HepG2 (cell line): Measurements from ENCODE around the gene EVL.

Experiments
- IKZF1 ChIP-seq: fragments of 450-650 bp; IDR thresholded peaks from 2 replicates; pipeline ENCODE4 v1.7.1; 2016
- ZBTB7B ChIP-seq: sonication (generic); formaldehyde crosslinking; IDR thresholded peaks from 2 replicates; pipeline ENCODE4 v1.4.0; 2020; ENCODE audit warnings: missing genetic modification reagents
- ZFP36 ChIP-seq: fragments of 150-350 bp; IDR thresholded peaks from 2 replicates; pipeline ENCODE4 v1.6.1; 2018; ENCODE audit warnings: borderline replicate concordance, low read length, low read depth; ENCODE audit not compliant: partially characterized antibody
- ZNF496 ChIP-seq: sonication (generic); formaldehyde crosslinking; IDR thresholded peaks from 2 replicates; pipeline ENCODE4 v1.8.1; 2023; ENCODE audit warnings: mild to moderate bottlenecking, moderate library complexity, missing genetic modification reagents; ENCODE audit not compliant: insufficient replicate concordance
- TF ChIP-seq, protein P1 (sequence below): sonication (generic); formaldehyde crosslinking; IDR thresholded peaks from 2 replicates; pipeline ENCODE4 v1.5.0; 2020; ENCODE audit warnings: mild to moderate bottlenecking, missing genetic modification reagents, moderate library complexity
- TF ChIP-seq, protein P2 (sequence below): sonication (generic); formaldehyde crosslinking; IDR thresholded peaks from 2 replicates; pipeline ENCODE4 v1.4.0; 2020; ENCODE audit warnings: mild to moderate bottlenecking, missing genetic modification reagents

DNA sequence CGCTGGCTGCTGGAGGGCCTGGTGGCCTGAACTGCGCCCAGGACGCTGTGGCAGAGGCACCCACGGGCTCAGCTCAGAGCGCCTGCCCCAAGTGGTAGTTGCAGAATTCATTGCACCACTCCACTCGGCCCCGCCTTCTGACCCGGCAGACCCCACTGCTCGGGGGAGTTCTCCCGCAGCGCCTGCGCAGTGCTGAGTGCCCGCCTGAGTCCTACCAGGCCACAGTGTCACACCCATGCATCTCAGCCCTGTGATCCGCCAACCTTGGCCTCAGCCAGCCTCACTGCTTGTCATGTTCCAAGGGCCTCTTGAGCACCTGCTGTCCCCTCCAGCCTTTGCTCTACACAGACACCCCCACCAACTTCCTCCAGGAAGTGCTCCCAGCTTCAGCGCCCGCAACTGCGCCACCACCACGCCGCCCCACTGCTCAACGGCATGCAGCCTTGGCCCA, 82.0 kb downstream of the EVL start:
- TF ChIP-seq ZBTB7B (CRISPR knock-in tag) (no peak), ZNF496 (CRISPR knock-in tag) (no peak), ZFP36 (no peak), IKZF1 (no peak)
- TF ChIP-seq, protein P1, sequence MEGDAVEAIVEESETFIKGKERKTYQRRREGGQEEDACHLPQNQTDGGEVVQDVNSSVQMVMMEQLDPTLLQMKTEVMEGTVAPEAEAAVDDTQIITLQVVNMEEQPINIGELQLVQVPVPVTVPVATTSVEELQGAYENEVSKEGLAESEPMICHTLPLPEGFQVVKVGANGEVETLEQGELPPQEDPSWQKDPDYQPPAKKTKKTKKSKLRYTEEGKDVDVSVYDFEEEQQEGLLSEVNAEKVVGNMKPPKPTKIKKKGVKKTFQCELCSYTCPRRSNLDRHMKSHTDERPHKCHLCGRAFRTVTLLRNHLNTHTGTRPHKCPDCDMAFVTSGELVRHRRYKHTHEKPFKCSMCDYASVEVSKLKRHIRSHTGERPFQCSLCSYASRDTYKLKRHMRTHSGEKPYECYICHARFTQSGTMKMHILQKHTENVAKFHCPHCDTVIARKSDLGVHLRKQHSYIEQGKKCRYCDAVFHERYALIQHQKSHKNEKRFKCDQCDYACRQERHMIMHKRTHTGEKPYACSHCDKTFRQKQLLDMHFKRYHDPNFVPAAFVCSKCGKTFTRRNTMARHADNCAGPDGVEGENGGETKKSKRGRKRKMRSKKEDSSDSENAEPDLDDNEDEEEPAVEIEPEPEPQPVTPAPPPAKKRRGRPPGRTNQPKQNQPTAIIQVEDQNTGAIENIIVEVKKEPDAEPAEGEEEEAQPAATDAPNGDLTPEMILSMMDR: no peak
- TF ChIP-seq, protein P2, sequence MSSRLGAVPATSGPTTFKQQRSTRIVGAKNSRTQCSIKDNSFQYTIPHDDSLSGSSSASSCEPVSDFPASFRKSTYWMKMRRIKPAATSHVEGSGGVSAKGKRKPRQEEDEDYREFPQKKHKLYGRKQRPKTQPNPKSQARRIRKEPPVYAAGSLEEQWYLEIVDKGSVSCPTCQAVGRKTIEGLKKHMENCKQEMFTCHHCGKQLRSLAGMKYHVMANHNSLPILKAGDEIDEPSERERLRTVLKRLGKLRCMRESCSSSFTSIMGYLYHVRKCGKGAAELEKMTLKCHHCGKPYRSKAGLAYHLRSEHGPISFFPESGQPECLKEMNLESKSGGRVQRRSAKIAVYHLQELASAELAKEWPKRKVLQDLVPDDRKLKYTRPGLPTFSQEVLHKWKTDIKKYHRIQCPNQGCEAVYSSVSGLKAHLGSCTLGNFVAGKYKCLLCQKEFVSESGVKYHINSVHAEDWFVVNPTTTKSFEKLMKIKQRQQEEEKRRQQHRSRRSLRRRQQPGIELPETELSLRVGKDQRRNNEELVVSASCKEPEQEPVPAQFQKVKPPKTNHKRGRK (CRISPR knock-in tag): no peak
